Kidney (tissue), 14 donors: Measurements from ENCODE around the gene MEAF6. TPM values are rescaled to one million over a fixed set of nuclear protein-coding genes. Genes with fewer than 3 reads are reported as not detected.
A peak's percentile ranks its signal among the peaks of the same experiment; 100 is the strongest.

ENCODE experiments used
- DNase-seq, 5 donors: peaks; one replicate each; pipeline ENCODE4 v3.0.0-alpha.2; 2013 to 2020
- FAIRE-seq: peaks from 2 replicates; lab custom pipeline; 2012; peaks lifted over from hg19 to GRCh38; lab: Jason Lieb, UNC
- H3K27ac ChIP-seq, 2 donors: one replicate each; pipeline ENCODE4 v1.7.0; 2013; ENCODE audit warnings: low read depth in 2 of 2, low read length in 2 of 2, inconsistent platforms in 1 of 2
- H3K27me3 ChIP-seq: one replicate; pipeline ENCODE4 v1.7.1; 2013; ENCODE audit warnings: low read length, inconsistent platforms; ENCODE audit not compliant: control insufficient read depth, insufficient read depth
- H3K36me3 ChIP-seq, 3 donors: one replicate each; pipeline versions ENCODE4 v1.7.0 to v1.7.1; 2013; ENCODE audit warnings: low read length in 3 of 3, control low read depth in 1 of 3, inconsistent platforms in 1 of 3; ENCODE audit not compliant: insufficient read depth in 3 of 3, control insufficient read depth in 2 of 3
- H3K4me1 ChIP-seq, 3 donors: one replicate each; pipeline versions ENCODE4 v1.7.0 to v1.7.1; 2013; ENCODE audit warnings: low read length in 3 of 3, inconsistent platforms in 1 of 3, low read depth in 1 of 3; ENCODE audit not compliant: control insufficient read depth in 2 of 3, insufficient read depth in 2 of 3
- H3K4me3 ChIP-seq, 3 donors: one replicate each; pipeline versions ENCODE4 v1.7.0 to v1.8.1; 2013; ENCODE audit warnings: low read length in 3 of 3, control low read depth in 1 of 3, inconsistent platforms in 1 of 3
- H3K9ac ChIP-seq, 3 donors: one replicate each; pipeline versions ENCODE4 v1.7.0 to v1.7.1; 2013; ENCODE audit warnings: low read length in 3 of 3, control low read depth in 1 of 3, inconsistent platforms in 1 of 3
- H3K9me3 ChIP-seq, 3 donors: one replicate each; pipeline versions ENCODE4 v1.7.0 to v1.7.1; 2013; ENCODE audit warnings: low read length in 3 of 3, control low read depth in 1 of 3, inconsistent platforms in 1 of 3; ENCODE audit not compliant: control insufficient read depth in 2 of 3, insufficient read depth in 1 of 3
- intact Hi-C: fragments of 100-400 bp; cut with DNase I; formaldehyde crosslinking; loops from one replicate; pipeline ENCODE4 v1.11.1; 2022
- polyA plus RNA-seq: library from polyadenylated mRNA; stranded (reverse); fragments of 350-450 nt; fragmentation: Illumina TruSeq; extraction: RNeasy Lipid Tissue Mini Kit (QIAGEN cat#74804); gene quantifications from one replicate; pipeline ENCODE4 v1.2.3, GENCODE V29; 2014; ENCODE audit warnings: low read depth, low replicate concordance; ENCODE audit not compliant: insufficient read depth
- total RNA-seq: library from RNA; stranded (reverse); fragmentation: NEBNext Ultra II Directional; extraction: Animal tissue kit (Norgen Biotek cat#: 25700); gene quantifications from one replicate; pipeline ENCODE4 v1.2.1, GENCODE V29; 2021
- TF ChIP-seq, protein P1 (sequence below): IDR thresholded peaks from 3 replicates; pipeline ENCODE4 v1.5.1; 2012; ENCODE audit warnings: mild to moderate bottlenecking, moderate library complexity, borderline replicate concordance; ENCODE audit not compliant: insufficient read depth; ENCODE audit errors: extremely low read depth
- donor health status: control.
- donor health status: control.
- donor health status: control.
- donor health status: control.
- donor health status: control.
- donor health status: DM: yes; HTN: yes; CAD: no.
- donor health status: Normal renal cell carcinoma (clear cell type).

MEAF6 gene
- total and polyA plus RNA-seq, 2 donors from 2014 or later: 45.7 to 65.8 TPM

DNA sequence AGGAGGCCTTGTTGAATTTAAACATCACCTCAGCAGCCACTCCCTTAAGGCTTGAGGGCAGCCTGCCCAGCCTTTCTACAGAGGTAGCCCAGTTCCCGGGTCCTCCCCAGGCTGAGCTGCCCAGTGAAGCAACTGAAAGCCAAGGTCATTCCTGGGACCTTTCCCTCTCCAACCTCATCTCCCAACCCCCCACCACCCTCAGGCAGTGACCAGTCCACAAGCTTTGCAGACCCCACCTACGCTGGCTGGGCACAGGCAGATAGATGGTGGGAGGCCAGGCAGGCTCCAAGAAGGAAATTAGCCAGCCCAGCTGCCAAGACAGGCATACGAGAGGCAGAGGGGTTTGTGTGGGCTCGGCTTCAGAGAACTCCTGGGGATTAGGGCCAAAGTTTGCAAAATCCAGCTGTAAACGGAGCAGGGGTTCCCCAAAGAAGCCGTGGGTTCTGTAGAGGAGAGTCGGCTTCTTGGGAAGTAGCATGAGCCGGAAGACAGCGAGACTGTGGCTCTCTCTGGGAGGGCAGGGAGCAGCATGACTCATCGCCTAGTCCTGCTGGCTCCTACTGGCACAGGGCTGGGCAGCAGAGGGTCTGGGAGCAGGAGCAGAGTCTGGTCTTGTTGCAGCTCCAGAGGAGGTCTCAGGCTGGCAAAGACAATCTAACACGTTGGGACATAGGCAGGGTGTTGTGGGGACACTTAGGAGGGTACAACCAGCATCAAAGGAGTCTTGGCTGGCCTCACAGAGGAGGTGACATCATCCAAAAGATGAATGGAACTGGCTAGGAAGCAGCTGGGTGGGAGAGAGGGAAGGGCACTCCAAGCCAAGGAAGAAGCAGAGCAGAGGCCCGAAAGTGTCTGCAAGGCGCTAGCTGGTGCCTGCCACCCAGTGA, 43.0 kb downstream of the MEAF6 start:
- intact Hi-C loops: no loop called here
- TF ChIP-seq, protein P1, sequence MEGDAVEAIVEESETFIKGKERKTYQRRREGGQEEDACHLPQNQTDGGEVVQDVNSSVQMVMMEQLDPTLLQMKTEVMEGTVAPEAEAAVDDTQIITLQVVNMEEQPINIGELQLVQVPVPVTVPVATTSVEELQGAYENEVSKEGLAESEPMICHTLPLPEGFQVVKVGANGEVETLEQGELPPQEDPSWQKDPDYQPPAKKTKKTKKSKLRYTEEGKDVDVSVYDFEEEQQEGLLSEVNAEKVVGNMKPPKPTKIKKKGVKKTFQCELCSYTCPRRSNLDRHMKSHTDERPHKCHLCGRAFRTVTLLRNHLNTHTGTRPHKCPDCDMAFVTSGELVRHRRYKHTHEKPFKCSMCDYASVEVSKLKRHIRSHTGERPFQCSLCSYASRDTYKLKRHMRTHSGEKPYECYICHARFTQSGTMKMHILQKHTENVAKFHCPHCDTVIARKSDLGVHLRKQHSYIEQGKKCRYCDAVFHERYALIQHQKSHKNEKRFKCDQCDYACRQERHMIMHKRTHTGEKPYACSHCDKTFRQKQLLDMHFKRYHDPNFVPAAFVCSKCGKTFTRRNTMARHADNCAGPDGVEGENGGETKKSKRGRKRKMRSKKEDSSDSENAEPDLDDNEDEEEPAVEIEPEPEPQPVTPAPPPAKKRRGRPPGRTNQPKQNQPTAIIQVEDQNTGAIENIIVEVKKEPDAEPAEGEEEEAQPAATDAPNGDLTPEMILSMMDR: no peak
- peak overlapping the region in 2 of 3 donors; percentile 28 to 59 for H3K4me3 ChIP-seq
- no peaks in the 10 kb centered on the region for H3K27me3 ChIP-seq
- peak overlapping the region in 2 of 3 donors; percentile 53 to 78 for H3K9ac ChIP-seq
- FAIRE-seq (no peak), DNase-seq (peak in 3 of 5 donors; percentile 24 to 91 (median 51))
- peak overlapping the region; percentile 89 to 92 for H3K27ac ChIP-seq
- H3K9me3 ChIP-seq: no peaks in the 10 kb centered on the region
- H3K36me3 ChIP-seq: peaks cover 0 to 7% (median 3%) of the 10 kb centered on the region in 3 donors
- H3K4me1 ChIP-seq: peaks cover 0 to 43% (median 23%) of the 10 kb centered on the region in 3 donors

DNA sequence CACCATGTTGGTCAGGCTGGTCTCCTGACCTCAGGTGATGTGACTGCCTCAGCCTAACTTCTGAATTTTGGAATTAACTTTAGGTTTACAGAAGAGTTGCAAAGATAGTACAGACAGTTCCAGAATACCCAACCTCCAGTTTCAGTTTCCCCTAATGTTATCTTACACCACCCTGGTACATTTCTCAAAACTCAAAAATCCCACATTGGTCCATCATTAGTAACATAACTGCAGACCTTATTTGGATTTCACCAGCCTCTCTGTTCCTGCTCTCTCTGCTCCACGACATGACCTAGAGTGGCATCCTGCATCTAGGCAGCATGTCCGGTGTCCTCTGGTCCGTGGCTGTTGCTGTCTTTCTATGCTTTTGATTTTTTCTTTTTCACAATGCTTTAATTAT, 45.2 kb downstream of the MEAF6 start:
- Histone ChIP-seq H3K4me1 (peaks cover 0 to 27% (median 22%) of the 10 kb centered on the region in 3 donors), H3K9ac (no peak overlapping the region), H3K36me3 (no peaks in the 10 kb centered on the region), H3K27ac (no peak overlapping the region), H3K4me3 (no peak overlapping the region), H3K27me3 (no peaks in the 10 kb centered on the region), H3K9me3 (no peaks in the 10 kb centered on the region)
- DNase-seq (no peak), FAIRE-seq (no peak)
- intact Hi-C loops: no loop called here
- TF ChIP-seq, protein P1: no peak

DNA sequence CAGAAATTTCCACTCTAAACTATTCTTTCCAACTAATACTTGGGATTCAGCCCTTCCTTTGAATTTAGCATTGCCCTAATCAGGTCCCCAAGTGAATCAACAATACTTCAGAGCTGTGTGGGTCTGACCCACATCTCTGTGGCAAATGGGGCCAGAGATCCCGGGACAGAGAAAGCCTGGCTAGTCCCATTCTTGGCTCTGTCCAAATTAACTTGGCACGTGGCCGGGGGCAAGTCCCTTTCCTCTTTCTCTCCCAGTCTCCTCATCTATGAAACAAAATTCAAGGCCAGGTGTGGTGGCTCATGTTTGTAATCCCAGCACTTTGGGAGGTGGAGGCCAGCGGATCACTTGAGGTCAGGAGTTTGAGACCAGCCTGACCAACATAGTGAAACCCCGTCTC, 46.5 kb downstream of the MEAF6 start:
- TF ChIP-seq, protein P1: no peak
- no peak overlapping the region for H3K27ac ChIP-seq
- no peaks in the 10 kb centered on the region for H3K9me3 ChIP-seq
- intact Hi-C loops: no loop called here
- no peaks in the 10 kb centered on the region for H3K36me3 ChIP-seq
- H3K9ac ChIP-seq: no peak overlapping the region
- DNase-seq: no peak
- no peak overlapping the region for H3K4me3 ChIP-seq
- FAIRE-seq: no peak
- peaks cover 0 to 18% (median 15%) of the 10 kb centered on the region in 3 donors for H3K4me1 ChIP-seq
- H3K27me3 ChIP-seq: no peaks in the 10 kb centered on the region
